Endothelial cell (in vitro differentiated cells): ENCODE measurements around the gene ADH1C. TPM values are rescaled to one million over a fixed set of nuclear protein-coding genes. Genes with fewer than 3 reads are reported as not detected.
"Not testable (repeated sequence)": the region's sequence is repeated elsewhere in the genome, so short reads cannot be mapped to it uniquely, and the experiment has no call there.

Experiments used
- DNase-seq: peaks from one replicate; pipeline ENCODE4 v3.0.0; 2021; ENCODE audit warnings: low spot score
- H3K27ac Mint-ChIP-seq: one replicate; pipeline ENCODE4 v1.8.0; 2021; ENCODE audit warnings: mixed read lengths, inconsistent platforms; ENCODE audit not compliant: unreplicated experiment
- H3K27me3 Mint-ChIP-seq: one replicate; pipeline ENCODE4 v1.8.0; 2021; ENCODE audit warnings: mild to moderate bottlenecking, moderate library complexity, mixed read lengths, inconsistent platforms; ENCODE audit not compliant: unreplicated experiment
- H3K36me3 Mint-ChIP-seq: one replicate; pipeline ENCODE4 v1.8.0; 2021; ENCODE audit warnings: mild to moderate bottlenecking, low read depth, mixed read lengths, inconsistent platforms; ENCODE audit not compliant: unreplicated experiment
- H3K4me1 Mint-ChIP-seq: one replicate; pipeline ENCODE4 v1.8.0; 2021; ENCODE audit warnings: mild to moderate bottlenecking, mixed read lengths, inconsistent platforms; ENCODE audit not compliant: unreplicated experiment
- H3K4me3 Mint-ChIP-seq: one replicate; pipeline ENCODE4 v1.8.0; 2021; ENCODE audit warnings: mild to moderate bottlenecking, mixed read lengths, inconsistent platforms; ENCODE audit not compliant: unreplicated experiment
- H3K9me3 Mint-ChIP-seq: one replicate; pipeline ENCODE4 v1.8.0; 2021; ENCODE audit warnings: mixed read lengths, inconsistent platforms; ENCODE audit not compliant: unreplicated experiment
- total RNA-seq: library from RNA; stranded (reverse); fragmentation: NEBNext Ultra II Directional; extraction: Animal tissue kit (Norgen Biotek cat#: 25700); gene quantifications from one replicate; pipeline ENCODE4 v1.2.1, GENCODE V29; 2021; ENCODE audit not compliant: unreplicated experiment
- TF ChIP-seq, protein P1 (sequence below): fragments of 200-600 bp; sonication (generic); IDR thresholded peaks from one replicate; pipeline ENCODE4 v1.5.0; 2021; ENCODE audit warnings: antibody characterized with exemption; ENCODE audit not compliant: unreplicated experiment

Gene ADH1C
- total RNA-seq, 1 donor from 2014 or later = not detected

DNA sequence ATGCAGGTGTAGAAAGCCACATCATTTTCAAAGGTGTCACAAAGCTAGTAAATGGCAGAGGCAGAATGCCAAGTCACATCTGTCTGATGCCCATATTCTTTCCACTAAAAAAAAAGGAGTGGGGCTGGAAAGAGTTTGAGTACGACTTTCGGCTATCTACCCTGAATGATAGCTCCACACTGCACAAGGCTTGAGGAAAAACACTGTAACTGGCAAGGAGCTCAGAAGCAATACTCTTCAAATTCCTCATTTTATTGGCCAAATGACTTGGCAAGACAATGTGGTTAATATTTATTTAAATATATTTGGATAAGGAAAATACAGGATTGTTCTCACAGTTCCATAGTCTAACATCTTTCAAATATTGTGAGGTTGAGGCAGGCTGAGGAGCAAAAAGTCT, 5.4 kb upstream of the ADH1C start:
- TF ChIP-seq, protein P1, sequence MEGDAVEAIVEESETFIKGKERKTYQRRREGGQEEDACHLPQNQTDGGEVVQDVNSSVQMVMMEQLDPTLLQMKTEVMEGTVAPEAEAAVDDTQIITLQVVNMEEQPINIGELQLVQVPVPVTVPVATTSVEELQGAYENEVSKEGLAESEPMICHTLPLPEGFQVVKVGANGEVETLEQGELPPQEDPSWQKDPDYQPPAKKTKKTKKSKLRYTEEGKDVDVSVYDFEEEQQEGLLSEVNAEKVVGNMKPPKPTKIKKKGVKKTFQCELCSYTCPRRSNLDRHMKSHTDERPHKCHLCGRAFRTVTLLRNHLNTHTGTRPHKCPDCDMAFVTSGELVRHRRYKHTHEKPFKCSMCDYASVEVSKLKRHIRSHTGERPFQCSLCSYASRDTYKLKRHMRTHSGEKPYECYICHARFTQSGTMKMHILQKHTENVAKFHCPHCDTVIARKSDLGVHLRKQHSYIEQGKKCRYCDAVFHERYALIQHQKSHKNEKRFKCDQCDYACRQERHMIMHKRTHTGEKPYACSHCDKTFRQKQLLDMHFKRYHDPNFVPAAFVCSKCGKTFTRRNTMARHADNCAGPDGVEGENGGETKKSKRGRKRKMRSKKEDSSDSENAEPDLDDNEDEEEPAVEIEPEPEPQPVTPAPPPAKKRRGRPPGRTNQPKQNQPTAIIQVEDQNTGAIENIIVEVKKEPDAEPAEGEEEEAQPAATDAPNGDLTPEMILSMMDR = no peak
- no peak for DNase-seq
- peaks cover 4% of the 10 kb centered on the region for H3K36me3 Mint-ChIP-seq
- peaks cover 3% of the 10 kb centered on the region for H3K27me3 Mint-ChIP-seq
- peaks cover 9% of the 10 kb centered on the region for H3K4me1 Mint-ChIP-seq
- H3K9me3 Mint-ChIP-seq = peaks cover 4% of the 10 kb centered on the region
- H3K27ac Mint-ChIP-seq = no peak overlapping the region
- H3K4me3 Mint-ChIP-seq = no peak overlapping the region

GRCh38 chr4:99356992-99357391, 4.4 kb upstream of the ADH1C start:
- Mint-ChIP-seq H3K27ac (no peak overlapping the region), H3K4me1 (peaks cover 5% of the 10 kb centered on the region), H3K36me3 (peaks cover 4% of the 10 kb centered on the region), H3K4me3 (no peak overlapping the region), H3K27me3 (peaks cover 3% of the 10 kb centered on the region), H3K9me3 (peaks cover 4% of the 10 kb centered on the region)
- DNase-seq = no peak
- TF ChIP-seq, protein P1 = no peak

GRCh38 chr4:99356149-99356548, 3.6 kb upstream of the ADH1C start:
- not testable (repeated sequence) for H3K27ac Mint-ChIP-seq, H3K9me3 Mint-ChIP-seq, H3K4me3 Mint-ChIP-seq, H3K27me3 Mint-ChIP-seq, H3K4me1 Mint-ChIP-seq, DNase-seq, H3K36me3 Mint-ChIP-seq

DNA sequence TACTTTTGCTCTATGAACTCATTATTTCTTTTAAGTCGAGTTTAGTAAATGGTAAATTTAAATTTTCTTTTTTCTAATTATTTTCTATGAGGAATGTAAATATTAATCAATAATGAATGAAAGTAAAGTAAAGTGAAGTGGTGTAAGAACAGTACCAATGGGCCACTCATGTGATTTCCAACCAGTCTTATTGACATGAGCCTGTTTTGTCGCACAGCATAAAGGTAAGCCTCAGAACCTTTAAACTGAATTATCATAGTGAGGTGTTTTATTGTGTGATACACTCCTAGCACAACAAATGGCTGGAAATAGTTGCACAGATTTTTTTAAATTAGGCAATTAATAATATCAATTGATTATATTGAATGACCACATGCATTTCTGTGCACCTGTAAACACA, 1.1 kb downstream of the ADH1C start:
- TF ChIP-seq, protein P1 = no peak
- Mint-ChIP-seq H3K9me3 (peaks cover 4% of the 10 kb centered on the region), H3K36me3 (peaks cover 4% of the 10 kb centered on the region), H3K27ac (no peak overlapping the region), H3K4me1 (no peaks in the 10 kb centered on the region), H3K27me3 (peaks cover 3% of the 10 kb centered on the region), H3K4me3 (no peak overlapping the region)
- no peak for DNase-seq

DNA sequence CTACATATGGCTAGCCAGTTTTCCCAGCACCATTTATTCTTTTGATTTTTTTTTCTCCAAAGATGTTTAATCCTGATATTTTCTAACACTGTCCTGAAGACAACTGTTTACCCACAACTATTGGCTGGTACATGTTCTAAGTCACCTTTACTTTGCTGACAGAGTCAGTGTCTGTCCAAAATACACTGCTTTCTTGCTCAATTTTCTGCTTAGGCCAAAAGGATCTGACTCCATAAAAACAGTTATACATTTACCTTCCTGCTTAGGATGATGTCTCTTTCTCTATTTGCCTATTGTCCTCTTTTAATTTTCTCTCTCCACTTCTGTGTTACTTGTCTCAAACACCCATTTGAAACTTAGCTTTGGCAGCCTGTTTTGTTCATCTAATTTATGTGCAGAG, 3.2 kb downstream of the ADH1C start:
- TF ChIP-seq, protein P1 = no peak
- no peaks in the 10 kb centered on the region for H3K27me3 Mint-ChIP-seq
- peaks cover 3% of the 10 kb centered on the region for H3K36me3 Mint-ChIP-seq
- no peaks in the 10 kb centered on the region for H3K4me1 Mint-ChIP-seq
- no peak for DNase-seq
- H3K9me3 Mint-ChIP-seq = peaks cover 4% of the 10 kb centered on the region
- no peak overlapping the region for H3K4me3 Mint-ChIP-seq
- no peak overlapping the region for H3K27ac Mint-ChIP-seq

GRCh38 chr4:99342624-99343023, 9.9 kb downstream of the ADH1C start:
- not testable (repeated sequence) for H3K4me1 Mint-ChIP-seq, DNase-seq, H3K27me3 Mint-ChIP-seq, H3K27ac Mint-ChIP-seq, H3K4me3 Mint-ChIP-seq, H3K9me3 Mint-ChIP-seq, H3K36me3 Mint-ChIP-seq
